Stomach (tissue), 9 donors: ENCODE data around the gene RTKN2. TPM values are rescaled to one million over a fixed set of nuclear protein-coding genes. Genes with fewer than 3 reads are reported as not detected.

Experiments used
- DNase-seq, 2 donors: peaks; one replicate each; pipeline versions ENCODE4 v3.0.0 to v3.0.0-alpha.2; 2013 to 2019
- H3K27ac ChIP-seq, 5 donors: fragments of 200-600 bp in 4 of 5; sonication (generic) in 4 of 5; one replicate each; pipeline ENCODE4 v1.5.1; 2013 to 2019; ENCODE audit warnings: mild to moderate bottlenecking in 1 of 5, moderate library complexity in 1 of 5
- H3K27me3 ChIP-seq, 3 donors: fragments of 200-600 bp; sonication (generic); one replicate each; pipeline ENCODE4 v1.5.1; 2017 to 2019; ENCODE audit warnings: mixed run types in 1 of 3
- H3K36me3 ChIP-seq, 4 donors: fragments of 200-600 bp; sonication (generic); 1 replicate in 3 of 4; 2 replicates in 1 of 4; pipeline ENCODE4 v1.5.1; 2016 to 2019
- H3K4me1 ChIP-seq, 4 donors: fragments of 200-600 bp; sonication (generic); one replicate each; pipeline ENCODE4 v1.5.1; 2016 to 2019
- H3K4me3 ChIP-seq, 4 donors: fragments of 200-600 bp; sonication (generic) in 3 of 4; one replicate each; pipeline ENCODE4 v1.5.1; 2016 to 2019; ENCODE audit warnings: mild to moderate bottlenecking in 1 of 4
- H3K9me3 ChIP-seq, 4 donors: fragments of 200-600 bp; sonication (generic); one replicate each; pipeline ENCODE4 v1.5.1; 2016 to 2019
- EP300 ChIP-seq: sonication (generic); formaldehyde crosslinking; IDR thresholded peaks from one replicate; pipeline ENCODE4 v1.6.1; 2017; ENCODE audit warnings: antibody characterized with exemption
- POLR2A ChIP-seq, 4 donors: fragments of 450-650 bp; IDR thresholded peaks; one replicate each; pipeline ENCODE4 v1.6.1; 2016; ENCODE audit warnings: antibody characterized with exemption in 4 of 4, control low read depth in 2 of 4, mild to moderate bottlenecking in 1 of 4, moderate library complexity in 1 of 4
- POLR2AphosphoS5 ChIP-seq, 3 donors: sonication (generic); formaldehyde crosslinking; IDR thresholded peaks; one replicate each; pipeline ENCODE4 v1.6.1; 2016; ENCODE audit warnings: antibody characterized with exemption in 3 of 3
- WGBS, 5 donors: extraction: QIAGEN DNeasy Blood & Tissue Kit in 3 of 5; methylation state at CpG; one replicate each; pipeline versions ENCODE4 v1.1.5 to v1.1.7; 2013 to 2018; 5-methylcytosine and 5-hydroxymethylcytosine counted together
- intact Hi-C: fragments of 100-400 bp; cut with DNase I; formaldehyde crosslinking; loops from one replicate; pipeline ENCODE4 v1.15.1; 2023; ENCODE audit warnings: low total_unique reads
- polyA plus RNA-seq, 3 donors: library from polyadenylated mRNA; stranded (reverse); fragments of 200-250 nt; gene quantifications; one replicate each; pipeline ENCODE4 v1.2.3, GENCODE V29; 2013
- total RNA-seq, 5 donors: library from RNA; depleted of rRNA; stranded (reverse); fragments of >200 nt; gene quantifications; one replicate each; pipeline versions ENCODE4 v1.1.0 to v1.2.3, GENCODE V29; 2014 to 2016
- TF ChIP-seq, protein P1 (sequence below), 7 experiments: fragments of 450-650 bp in 4 of 7; fragments of 200-600 bp in 3 of 7; sonication (generic) in 3 of 7; IDR thresholded peaks; one replicate each; pipeline ENCODE4 v1.5.1; 2016 to 2019; ENCODE audit warnings: antibody characterized with exemption in 7 of 7, control low read depth in 2 of 7, mild to moderate bottlenecking in 1 of 7
- donor health status: healthy with polysubstance abuse.
- donor health status: Bipolar disorder and iron deficiency.
- donor health status: healthy.

Gene RTKN2
- total and polyA plus RNA-seq, 8 donors: 0.15 to 8.4 (median 1.8) TPM; not detected in 2

- TF ChIP-seq POLR2A (IDR thresholded peaks at IDR 0.05): no peak
- TF ChIP-seq EP300: no peak
- TF ChIP-seq, protein P1, sequence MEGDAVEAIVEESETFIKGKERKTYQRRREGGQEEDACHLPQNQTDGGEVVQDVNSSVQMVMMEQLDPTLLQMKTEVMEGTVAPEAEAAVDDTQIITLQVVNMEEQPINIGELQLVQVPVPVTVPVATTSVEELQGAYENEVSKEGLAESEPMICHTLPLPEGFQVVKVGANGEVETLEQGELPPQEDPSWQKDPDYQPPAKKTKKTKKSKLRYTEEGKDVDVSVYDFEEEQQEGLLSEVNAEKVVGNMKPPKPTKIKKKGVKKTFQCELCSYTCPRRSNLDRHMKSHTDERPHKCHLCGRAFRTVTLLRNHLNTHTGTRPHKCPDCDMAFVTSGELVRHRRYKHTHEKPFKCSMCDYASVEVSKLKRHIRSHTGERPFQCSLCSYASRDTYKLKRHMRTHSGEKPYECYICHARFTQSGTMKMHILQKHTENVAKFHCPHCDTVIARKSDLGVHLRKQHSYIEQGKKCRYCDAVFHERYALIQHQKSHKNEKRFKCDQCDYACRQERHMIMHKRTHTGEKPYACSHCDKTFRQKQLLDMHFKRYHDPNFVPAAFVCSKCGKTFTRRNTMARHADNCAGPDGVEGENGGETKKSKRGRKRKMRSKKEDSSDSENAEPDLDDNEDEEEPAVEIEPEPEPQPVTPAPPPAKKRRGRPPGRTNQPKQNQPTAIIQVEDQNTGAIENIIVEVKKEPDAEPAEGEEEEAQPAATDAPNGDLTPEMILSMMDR (IDR thresholded peaks at IDR 0.05): no peak
- TF ChIP-seq POLR2AphosphoS5 (IDR thresholded peaks at IDR 0.05): no peak
- no peak for DNase-seq
- Histone ChIP-seq H3K4me1 (peaks cover 0 to 13% (median 0%) of the 10 kb centered on the region in 4 donors), H3K36me3 (no peaks in the 10 kb centered on the region), H3K4me3 (no peak overlapping the region), H3K9me3 (peaks cover 0 to 5% (median 0%) of the 10 kb centered on the region in 4 donors), H3K27ac (no peak overlapping the region), H3K27me3 (no peaks in the 10 kb centered on the region)
- intact Hi-C loops: no loop called here
- 95 to 98% (median 96%) methylated on average over 4 of the region's 4 CpGs for WGBS, 5 donors
These were observed 88.0 kb downstream of the RTKN2 start for GRCh38 chr10:62180677-62181076.

DNA sequence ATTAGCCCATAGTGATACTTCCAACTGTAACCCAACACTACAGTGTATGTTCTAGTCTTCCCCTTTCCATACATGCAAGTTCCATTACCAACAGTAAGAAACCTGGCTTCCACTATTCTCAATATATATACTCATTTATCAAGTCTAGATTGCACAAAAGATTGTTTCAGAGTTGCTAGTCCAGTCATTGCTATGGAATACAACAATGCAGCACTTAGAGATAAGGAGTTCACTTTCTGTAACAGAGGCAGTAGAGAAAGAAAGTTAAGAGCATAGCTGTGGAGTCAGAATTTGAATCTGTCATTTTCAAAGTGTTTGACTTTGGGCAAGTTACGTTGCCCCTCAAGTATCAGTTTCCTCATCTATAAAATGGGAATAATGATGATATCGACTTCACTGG is 90.1 kb downstream of the RTKN2 start:
- 94 to 100% (median 96%) methylated on average over 2 of the region's 2 CpGs for WGBS, 5 donors
- H3K36me3 ChIP-seq: no peaks in the 10 kb centered on the region
- TF ChIP-seq EP300 (no peak), POLR2AphosphoS5 (IDR thresholded peaks at IDR 0.05) (no peak), POLR2A (IDR thresholded peaks at IDR 0.05) (no peak)
- TF ChIP-seq, protein P1 (IDR thresholded peaks at IDR 0.05): no peak

DNA sequence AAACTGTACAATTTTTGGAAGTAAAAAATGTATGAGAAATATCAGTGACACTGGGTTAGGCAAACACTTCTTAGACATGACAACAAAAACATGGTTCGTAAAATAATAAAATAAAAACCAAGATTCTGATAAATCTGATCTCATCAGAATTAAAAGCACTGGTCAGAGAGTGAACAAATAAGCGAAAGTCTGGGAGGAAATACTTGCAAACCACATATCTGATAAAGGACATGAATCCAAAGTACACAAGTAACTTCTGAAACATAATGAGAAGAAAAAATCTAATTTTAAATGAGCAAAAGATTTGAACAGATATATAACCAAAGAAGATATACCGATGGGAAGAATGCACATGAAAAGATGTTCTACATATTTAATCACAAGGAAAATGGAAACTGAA is 91.5 kb downstream of the RTKN2 start:
- TF ChIP-seq POLR2A (IDR thresholded peaks at IDR 0.05): no peak
- no peak for TF ChIP-seq POLR2AphosphoS5 (IDR thresholded peaks at IDR 0.05)
- TF ChIP-seq, protein P1 (IDR thresholded peaks at IDR 0.05): no peak
- no peaks in the 10 kb centered on the region for H3K4me1 ChIP-seq
- H3K27me3 ChIP-seq: no peaks in the 10 kb centered on the region
- intact Hi-C loops: no loop called here
- H3K27ac ChIP-seq: no peak overlapping the region
- H3K36me3 ChIP-seq: no peaks in the 10 kb centered on the region
- 84 to 91% (median 86%) methylated on average over 3 of the region's 3 CpGs for WGBS, 5 donors
- H3K9me3 ChIP-seq: peaks cover 0 to 5% (median 0%) of the 10 kb centered on the region in 4 donors
- no peak overlapping the region for H3K4me3 ChIP-seq
- no peak for DNase-seq

More for the DNA sequence above, 90.1 kb downstream of the RTKN2 start:
- H3K4me1 ChIP-seq: peaks cover 0 to 6% (median 0%) of the 10 kb centered on the region in 4 donors
- H3K27me3 ChIP-seq: no peaks in the 10 kb centered on the region
- H3K4me3 ChIP-seq: no peak overlapping the region
- no peak overlapping the region for H3K27ac ChIP-seq
- no peak for DNase-seq
- H3K9me3 ChIP-seq: peaks cover 0 to 5% (median 0%) of the 10 kb centered on the region in 4 donors
- intact Hi-C loops: no loop called here

GRCh38 chr10:62175251-62175650 is 93.4 kb downstream of the RTKN2 start:
- H3K4me3 ChIP-seq: no peak overlapping the region
- H3K27me3 ChIP-seq: no peaks in the 10 kb centered on the region
- 61 to 83% (median 75%) methylated on average over 2 of the region's 2 CpGs for WGBS, 5 donors
- H3K9me3 ChIP-seq: no peaks in the 10 kb centered on the region
- intact Hi-C loops: no loop called here
- no peaks in the 10 kb centered on the region for H3K36me3 ChIP-seq
- H3K27ac ChIP-seq: no peak overlapping the region
- no peak for TF ChIP-seq POLR2AphosphoS5 (IDR thresholded peaks at IDR 0.05)
- DNase-seq: no peak
- no peaks in the 10 kb centered on the region for H3K4me1 ChIP-seq

- no peak overlapping the region for H3K27ac ChIP-seq
- no peak for TF ChIP-seq EP300
- TF ChIP-seq, protein P1 (IDR thresholded peaks at IDR 0.05): no peak
- H3K4me3 ChIP-seq: no peak overlapping the region
- no peaks in the 10 kb centered on the region for H3K27me3 ChIP-seq
- H3K9me3 ChIP-seq: no peaks in the 10 kb centered on the region
- intact Hi-C loops: no loop called here
- no peaks in the 10 kb centered on the region for H3K36me3 ChIP-seq
- DNase-seq: no peak
- H3K4me1 ChIP-seq: peaks cover 0 to 1% (median 0%) of the 10 kb centered on the region in 4 donors
These were observed 96.2 kb downstream of the RTKN2 start for GRCh38 chr10:62172465-62172864.
